ENCODE data around the gene AREL1.

AREL1 gene

DNA sequence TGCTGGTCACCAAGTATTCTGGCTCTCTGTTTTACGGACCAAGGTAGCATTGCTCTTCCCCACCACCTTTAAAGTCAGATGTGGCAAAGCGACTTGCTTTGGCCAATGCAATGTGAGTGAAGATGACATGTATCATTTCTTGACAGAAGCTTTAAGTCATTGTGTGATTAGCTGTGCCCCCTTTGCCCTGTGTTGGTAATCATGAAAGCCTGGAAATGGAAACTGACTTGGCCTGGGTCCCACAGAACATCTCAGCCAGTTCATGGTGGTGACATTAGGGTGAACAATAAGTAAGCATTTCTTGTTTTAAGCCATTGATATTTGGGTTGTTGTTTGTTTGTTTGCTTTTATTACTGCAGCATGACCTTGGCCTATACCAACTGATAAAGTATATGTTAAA is 34.4 kb upstream of the AREL1 start:
- Histone ChIP-seq H3K4me1 (no peaks in the 10 kb centered on the region), H3K36me3 (no peaks in the 10 kb centered on the region), H3K9me3 (no peaks in the 10 kb centered on the region), H3K27ac (no peak overlapping the region), H3K27me3 (no peaks in the 10 kb centered on the region), H3K4me3 (no peak overlapping the region)
- intact Hi-C loops (cut with DNase I; ENCODE audit: low total_unique reads) = no loop called here
- DNase-seq = no peak
- no peak for TF ChIP-seq CTCF (IDR thresholded peaks at IDR 0.05)

DNA sequence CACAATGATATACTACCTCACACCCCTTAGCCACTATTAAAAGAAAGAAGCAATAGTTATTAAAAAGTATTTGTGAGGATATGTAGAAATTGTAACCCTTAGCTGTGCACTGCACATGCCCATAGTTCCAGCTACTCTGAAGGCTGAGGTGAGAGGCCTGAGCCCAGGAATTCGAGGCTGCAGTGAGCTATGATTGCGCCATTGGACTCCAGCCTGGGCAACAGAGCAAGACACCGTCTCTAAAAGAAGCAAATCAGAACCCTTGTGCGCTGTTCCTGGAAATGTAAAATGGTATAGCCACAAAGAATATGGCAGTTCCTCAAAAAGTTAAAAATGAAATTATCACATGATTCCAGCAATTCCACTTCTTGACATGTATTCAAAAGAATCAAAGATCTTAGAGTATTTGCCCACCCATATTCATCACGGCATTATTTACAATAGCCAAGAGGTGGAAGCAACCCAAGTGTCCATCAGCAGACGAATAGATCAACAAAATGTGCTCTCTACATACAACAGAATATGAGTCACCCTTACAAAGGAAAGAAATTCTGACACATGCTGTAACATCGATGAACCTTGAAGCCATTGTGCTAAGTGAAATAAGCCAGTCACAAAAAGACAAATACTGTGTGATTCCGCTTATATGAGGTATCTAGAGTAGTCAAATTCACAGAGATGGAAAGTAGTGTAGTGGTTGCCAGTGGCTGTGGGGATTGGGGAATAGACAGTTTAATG is 26.6 kb upstream of the AREL1 start:
- peaks cover 31 to 55% (median 51%) of the 10 kb centered on the region in 3 donors for H3K36me3 ChIP-seq
- intact Hi-C loops (cut with DNase I; ENCODE audit: low total_unique reads) = no loop called here
- no peak for TF ChIP-seq CTCF (IDR thresholded peaks at IDR 0.05)
- H3K27ac ChIP-seq = no peak overlapping the region
- H3K27me3 ChIP-seq = no peaks in the 10 kb centered on the region
- H3K4me3 ChIP-seq = no peak overlapping the region
- H3K4me1 ChIP-seq = no peaks in the 10 kb centered on the region
- H3K9me3 ChIP-seq = no peaks in the 10 kb centered on the region
- DNase-seq = no peak

- no peak for DNase-seq
- no peak for TF ChIP-seq CTCF (IDR thresholded peaks at IDR 0.05)
- Histone ChIP-seq H3K27ac (no peak overlapping the region), H3K4me1 (no peaks in the 10 kb centered on the region), H3K27me3 (no peaks in the 10 kb centered on the region), H3K36me3 (peaks cover 44 to 71% (median 66%) of the 10 kb centered on the region in 3 donors), H3K4me3 (no peak overlapping the region), H3K9me3 (no peaks in the 10 kb centered on the region)
- intact Hi-C loops (cut with DNase I; ENCODE audit: low total_unique reads) = no loop called here
Observed at GRCh38 chr14:74737753-74738325, 25.0 kb upstream of the AREL1 start.

GRCh38 chr14:74735125-74735524 is 22.2 kb upstream of the AREL1 start:
- no peak for DNase-seq
- H3K36me3 ChIP-seq = peaks cover 57 to 85% (median 76%) of the 10 kb centered on the region in 3 donors
- TF ChIP-seq CTCF (IDR thresholded peaks at IDR 0.05) = no peak

GRCh38 chr14:74733221-74733620 is 20.3 kb upstream of the AREL1 start:
- no peaks in the 10 kb centered on the region for H3K9me3 ChIP-seq
- no peak overlapping the region for H3K27ac ChIP-seq
- H3K4me3 ChIP-seq = no peak overlapping the region
- DNase-seq = no peak
- H3K4me1 ChIP-seq = no peaks in the 10 kb centered on the region
- H3K36me3 ChIP-seq = peaks cover 53 to 69% (median 58%) of the 10 kb centered on the region in 3 donors
- no peak for TF ChIP-seq CTCF (IDR thresholded peaks at IDR 0.05)
- intact Hi-C loops (cut with DNase I; ENCODE audit: low total_unique reads) = no loop called here
- no peaks in the 10 kb centered on the region for H3K27me3 ChIP-seq

More at GRCh38 chr14:74735125-74735524, 22.2 kb upstream of the AREL1 start:
- Histone ChIP-seq H3K9me3 (no peaks in the 10 kb centered on the region), H3K4me3 (no peak overlapping the region), H3K27me3 (no peaks in the 10 kb centered on the region), H3K27ac (no peak overlapping the region), H3K4me1 (no peaks in the 10 kb centered on the region)
- intact Hi-C loops (cut with DNase I; ENCODE audit: low total_unique reads) = no loop called here
